Fibroblast of the aortic adventitia (primary cell): ENCODE measurements around the gene TMEM260. TPM values are rescaled to one million over a fixed set of nuclear protein-coding genes. Genes with fewer than 3 reads are reported as not detected.
"Not testable (repeated sequence)": the region's sequence is repeated elsewhere in the genome, so short reads cannot be mapped to it uniquely, and the experiment has no call there.

Experiments used
- DNase-seq: peaks from one replicate; pipeline ENCODE4 v3.0.0-alpha.2; 2010; ENCODE audit warnings: low read depth
- H3K4me3 ChIP-seq: 2 replicates; pipeline ENCODE4 v1.5.1; 2011; ENCODE audit warnings: low read depth, mild to moderate bottlenecking, control low read depth, low read length, moderate library complexity
- CTCF ChIP-seq: IDR thresholded peaks from 2 replicates; pipeline ENCODE4 v1.5.1; 2011; ENCODE audit warnings: mild to moderate bottlenecking, low read length, control low read depth, inconsistent platforms; ENCODE audit not compliant: insufficient read depth
- total RNA-seq: library from RNA; depleted of rRNA; stranded (reverse); fragments of >200 nt; gene quantifications from 2 replicates; pipeline ENCODE4 v1.2.3, GENCODE V29; 2012; ENCODE audit warnings: low replicate concordance

The TMEM260 gene
- total RNA-seq, 1 donor = 19.1 TPM

- no peak overlapping the region for H3K4me3 ChIP-seq
- no peak for DNase-seq
- TF ChIP-seq CTCF = no peak
Measured at GRCh38 chr14:56686416-56686815, 106.8 kb downstream of the TMEM260 start.

GRCh38 chr14:56687123-56687522 lies 107.5 kb downstream of the TMEM260 start:
- TF ChIP-seq CTCF = no peak

GRCh38 chr14:56694609-56695008 lies 115.0 kb downstream of the TMEM260 start:
- TF ChIP-seq CTCF = no peak
- DNase-seq = no peak
- no peak overlapping the region for H3K4me3 ChIP-seq

More at GRCh38 chr14:56687123-56687522, 107.5 kb downstream of the TMEM260 start:
- no peak for DNase-seq
- H3K4me3 ChIP-seq = no peak overlapping the region

- H3K4me3 ChIP-seq, DNase-seq: not testable (repeated sequence)
Measured at GRCh38 chr14:56695216-56695615, 115.6 kb downstream of the TMEM260 start.

Other genes with a start within 250 kb of the TMEM260 start
- gene OTX2, start 230.7 kb downstream of the TMEM260 start, total RNA-seq = not detected in 2 replicates